B cell (primary cell): ENCODE measurements around the gene ORM1. TPM values are rescaled to one million over a fixed set of nuclear protein-coding genes. Genes with fewer than 3 reads are reported as not detected.

ENCODE experiments used
- ATAC-seq: fragments of 200-7000 bp; cut with Tn5 transposase; one replicate; pipeline ENCODE4 v1.10.0; 2021; ENCODE audit warnings: low read depth, mild to moderate bottlenecking, moderate number of reproducible peaks, moderate library complexity
- CTCF ChIA-PET: fragments of 350-600 bp; sonication (Branson Sonifier 250); formaldehyde crosslinking; loops from one replicate; lab custom pipeline; 2021; ENCODE audit warnings: antibody characterized with exemption, inconsistent platforms; lab: Charles Lee
- POLR2A ChIA-PET: fragments of 350-600 bp; sonication (Branson Sonifier 250); formaldehyde crosslinking; loops from one replicate; lab custom pipeline; 2021; ENCODE audit warnings: antibody characterized with exemption; lab: Charles Lee
- DNase-seq: peaks from one replicate; pipeline ENCODE4 v3.0.0; 2013
- H2AFZ ChIP-seq: 2 replicates; pipeline ENCODE4 v1.6.1; 2012; ENCODE audit warnings: mild to moderate bottlenecking, low read depth, low read length; ENCODE audit not compliant: insufficient read depth, poor library complexity, severe bottlenecking
- H3K27ac ChIP-seq, 2 donors: 1 replicate in 1 of 2; 2 replicates in 1 of 2; pipeline ENCODE4 v1.5.1; 2012 to 2013; ENCODE audit warnings: low read length in 2 of 2, mild to moderate bottlenecking in 2 of 2, moderate library complexity in 1 of 2
- H3K27me3 ChIP-seq, 4 experiments: fragments of 200-600 bp in 1 of 4; sonication (generic) in 1 of 4; replicated peaks in 1 of 4; 1 replicate in 2 of 4; 2 replicates in 2 of 4; pipeline versions ENCODE4 v1.6.1 to v1.7.0; 2013 to 2016; ENCODE audit warnings: low read length in 3 of 4, mild to moderate bottlenecking in 2 of 4, mixed read lengths in 1 of 4, moderate library complexity in 1 of 4; ENCODE audit not compliant: insufficient read depth in 4 of 4, control insufficient read depth in 3 of 4; ENCODE audit errors: control extremely low read depth in 1 of 4
- H3K36me3 ChIP-seq, 2 experiments: replicated peaks in 1 of 2; 1 replicate in 1 of 2; 2 replicates in 1 of 2; pipeline versions ENCODE4 v1.6.1 to v1.7.1; 2013; ENCODE audit warnings: low read length in 1 of 2; ENCODE audit not compliant: insufficient read depth in 2 of 2, control insufficient read depth in 1 of 2; ENCODE audit errors: control extremely low read depth in 1 of 2, extremely low read depth in 1 of 2
- H3K4me1 ChIP-seq, 2 donors: fragments of 200-600 bp in 1 of 2; sonication (generic) in 1 of 2; 1 replicate in 1 of 2; 2 replicates in 1 of 2; pipeline versions ENCODE4 v1.5.1 to v1.6.1; 2013 to 2017; ENCODE audit warnings: low read length in 2 of 2; ENCODE audit not compliant: control insufficient read depth in 2 of 2, insufficient read depth in 2 of 2
- H3K4me2 ChIP-seq: replicated peaks from 2 replicates; pipeline ENCODE3; 2012; ENCODE audit warnings: mild to moderate bottlenecking, low read depth, low read length; ENCODE audit not compliant: poor library complexity, severe bottlenecking
- H3K4me3 ChIP-seq, 5 experiments: fragments of 200-600 bp in 1 of 5; sonication (generic) in 1 of 5; 1 replicate in 3 of 5; 2 replicates in 2 of 5; pipeline versions ENCODE4 v1.5.1 to v1.7.0; 2011 to 2016; ENCODE audit warnings: low read length in 4 of 5, mild to moderate bottlenecking in 4 of 5, low read depth in 2 of 5, control low read depth in 1 of 5, moderate library complexity in 1 of 5; ENCODE audit not compliant: insufficient read depth in 1 of 5; ENCODE audit errors: control extremely low read depth in 1 of 5, extremely low read depth in 1 of 5
- H3K79me2 ChIP-seq: fragments of 200-600 bp; sonication (generic); one replicate; pipeline ENCODE4 v1.6.0; 2016; ENCODE audit warnings: low read length; ENCODE audit not compliant: control insufficient read depth, insufficient read depth
- H3K9ac ChIP-seq: fragments of 200-600 bp; sonication (generic); 2 replicates; pipeline ENCODE4 v1.6.1; 2017; ENCODE audit warnings: mild to moderate bottlenecking, low read length, moderate library complexity
- H3K9me3 ChIP-seq, 3 donors: one replicate each; pipeline versions ENCODE4 v1.6.1 to v1.7.1; 2013; ENCODE audit warnings: low read length in 2 of 3; ENCODE audit not compliant: control insufficient read depth in 2 of 3, insufficient read depth in 1 of 3; ENCODE audit errors: control extremely low read depth in 1 of 3
- H4K20me1 ChIP-seq: 2 replicates; pipeline ENCODE4 v1.6.0; 2012; ENCODE audit warnings: mild to moderate bottlenecking, low read length; ENCODE audit not compliant: insufficient read depth, control insufficient read depth, poor library complexity, severe bottlenecking
- H3K27ac Mint-ChIP-seq: one replicate; pipeline ENCODE4 v1.8.0; 2021; ENCODE audit warnings: mixed read lengths
- H3K27me3 Mint-ChIP-seq: one replicate; pipeline ENCODE4 v1.8.0; 2021; ENCODE audit warnings: mixed read lengths
- H3K4me1 Mint-ChIP-seq: one replicate; pipeline ENCODE4 v1.8.0; 2021; ENCODE audit warnings: mixed read lengths
- H3K4me3 Mint-ChIP-seq: one replicate; pipeline ENCODE4 v1.8.0; 2021; ENCODE audit warnings: mixed read lengths
- H3K9me3 Mint-ChIP-seq: one replicate; pipeline ENCODE4 v1.8.0; 2022; ENCODE audit warnings: mixed read lengths; ENCODE audit not compliant: insufficient read depth
- CTCF ChIP-seq: fragments of 200-600 bp; IDR thresholded peaks from one replicate; pipeline ENCODE4 v1.8.0; 2022; ENCODE audit warnings: antibody characterized with exemption, mild to moderate bottlenecking
- EZH2 ChIP-seq: IDR thresholded peaks from 2 replicates; pipeline ENCODE4 v1.6.1; 2012; ENCODE audit warnings: borderline replicate concordance, low read depth, mild to moderate bottlenecking, moderate library complexity, low read length; ENCODE audit not compliant: insufficient read depth, poor library complexity, severe bottlenecking
- WGBS: methylation state at CpG from one replicate; pipeline ENCODE4 v1.1.5; 2013; ENCODE audit warnings: missing lambda C conversion rate; ENCODE audit not compliant: insufficient coverage; 5-methylcytosine and 5-hydroxymethylcytosine counted together
- intact Hi-C: fragments of 100-400 bp; cut with micrococcal nuclease; formaldehyde crosslinking; loops from one replicate; pipeline ENCODE4 v1.10.0; 2022
- polyA plus RNA-seq: library from polyadenylated mRNA; depleted of rRNA; stranded (reverse); fragments of >200 nt; gene quantifications from 2 replicates; pipeline ENCODE4 v1.2.3, GENCODE V29; 2012
- total RNA-seq, 2 donors: library from RNA; stranded (reverse); fragments of 120-200 nt in 1 of 2; gene quantifications; 1 replicate in 1 of 2; 2 replicates in 1 of 2; pipeline versions ENCODE4 v1.2.3 to v1.2.4, GENCODE V29; 2013 to 2022

ORM1 gene
- total and polyA plus RNA-seq, 2 donors (not counting 1 experiment from before 2014, with no cell fraction given), result 0.13 TPM; not detected in 1

GRCh38 chr9:114299286-114300152 is 23.4 kb upstream of the ORM1 start:
- H3K79me2 ChIP-seq, result no peaks in the 10 kb centered on the region
- Mint-ChIP-seq H3K4me3 (no peak overlapping the region), H3K9me3 (peaks cover 6% of the 10 kb centered on the region), H3K4me1 (no peaks in the 10 kb centered on the region), H3K27me3 (peaks cover 4% of the 10 kb centered on the region), H3K27ac (no peak overlapping the region)
- intact Hi-C loops, result no loop called here
- H3K27me3 ChIP-seq, result peaks cover 0 to 2% (median 0%) of the 10 kb centered on the region in 4 experiments
- no peaks in the 10 kb centered on the region for H3K36me3 ChIP-seq
- H3K4me2 ChIP-seq, result no peak overlapping the region
- H2AFZ ChIP-seq, result no peak overlapping the region
- no peaks in the 10 kb centered on the region for H3K4me1 ChIP-seq
- TF ChIP-seq CTCF, result no peak
- TF ChIP-seq EZH2, result no peak
- H4K20me1 ChIP-seq, result no peaks in the 10 kb centered on the region
- ChIA-PET POLR2A (no interaction called here), CTCF (interaction anchor here (1.2 to 1.7 kb wide), 2 partner anchors 9 to 192 kb away, joined by 4 to 7 read pairs; no protein-coding TSS in a partner anchor)
- DNase-seq, result no peak
- ATAC-seq, result no peak
- H3K4me3 ChIP-seq, result no peak overlapping the region
- peaks cover 5 to 16% (median 5%) of the 10 kb centered on the region in 3 donors for H3K9me3 ChIP-seq
- H3K27ac ChIP-seq, result no peak overlapping the region
- WGBS, result 94% methylated on average over 14 of the region's 15 CpGs
- no peak overlapping the region for H3K9ac ChIP-seq
